Measurements from ENCODE around the gene TRABD2B.

The TRABD2B gene

GRCh38 chr1:47968556-47968888 is 28.7 kb downstream of the TRABD2B start:
- Histone ChIP-seq H3K9ac (ENCODE audit: low read length) (no peak overlapping the region), H2BK12ac (ENCODE audit: low read length in 2 of 2) (no peak overlapping the region), H3K27ac (ENCODE audit: low read length, poor library complexity, severe bottlenecking) (no peak overlapping the region), H4K91ac (ENCODE audit: low read length) (no peak overlapping the region), H2BK120ac (ENCODE audit: low read depth, low read length) (no peak overlapping the region), H2BK15ac (ENCODE audit: low read depth, poor library complexity, severe bottlenecking) (no peak overlapping the region), H2AFZ (ENCODE audit: low read depth, low read length) (no peak overlapping the region), H4K8ac (ENCODE audit: low read length) (no peak overlapping the region), H3K23ac (ENCODE audit: low read length in 2 of 2) (no peak overlapping the region), H3K4me2 (ENCODE audit: low read length, poor library complexity, severe bottlenecking) (no peak overlapping the region), H3K18ac (ENCODE audit: low read depth in 1 of 2, low read length in 2 of 2) (no peak overlapping the region), H3K9me3 (ENCODE audit: control insufficient read depth, low read length) (no peaks in the 10 kb centered on the region), H3K14ac (ENCODE audit: low read length in 2 of 2) (no peak overlapping the region), H3K36me3 (ENCODE audit: control insufficient read depth in 1 of 2, insufficient read depth in 2 of 2, low read depth in 1 of 2, low read length in 2 of 2) (no peaks in the 10 kb centered on the region), H3K27me3 (ENCODE audit: control insufficient read depth in 1 of 2, insufficient read depth in 1 of 2, low read length in 2 of 2) (peaks cover 0 to 2% of the 10 kb centered on the region in 2 experiments), H3K4ac (ENCODE audit: low read depth in 1 of 2, low read length in 2 of 2) (no peak overlapping the region), H2AK5ac (ENCODE audit: low read length, severe bottlenecking) (no peak overlapping the region), H3K79me1 (replicated peaks; ENCODE audit: low read length, poor library complexity, severe bottlenecking) (no peaks in the 10 kb centered on the region), H2BK5ac (ENCODE audit: low read depth, low read length, poor library complexity, severe bottlenecking) (no peak overlapping the region), H3K4me3 (ENCODE audit: insufficient read depth in 1 of 2, low read depth in 1 of 2, low read length in 2 of 2) (no peak overlapping the region), H3K4me1 (ENCODE audit: control insufficient read depth, insufficient read depth, low read depth, low read length) (peaks cover 2% of the 10 kb centered on the region)
- DNase-seq, result no peak
- WGBS, result 83% methylated on average over 3 of the region's 3 CpGs

- H3K4me1 ChIP-seq (ENCODE audit: control insufficient read depth, insufficient read depth, low read depth, low read length), result peaks cover 2% of the 10 kb centered on the region
- WGBS, result 69% methylated on average over 7 of the region's 7 CpGs
These were observed 29.2 kb downstream of the TRABD2B start for GRCh38 chr1:47967864-47968555.

GRCh38 chr1:47965816-47966215 is 31.4 kb downstream of the TRABD2B start:
- no peak overlapping the region for H3K23ac ChIP-seq (ENCODE audit: low read length in 2 of 2)
- no peak overlapping the region for H3K18ac ChIP-seq (ENCODE audit: low read depth in 1 of 2, low read length in 2 of 2)
- peaks cover 2% of the 10 kb centered on the region for H3K4me1 ChIP-seq (ENCODE audit: control insufficient read depth, insufficient read depth, low read depth, low read length)
- H2AK5ac ChIP-seq (ENCODE audit: low read length, severe bottlenecking), result no peak overlapping the region
- H2BK5ac ChIP-seq (ENCODE audit: low read depth, low read length, poor library complexity, severe bottlenecking), result no peak overlapping the region
- no peak overlapping the region for H3K4me2 ChIP-seq (ENCODE audit: low read length, poor library complexity, severe bottlenecking)
- no peaks in the 10 kb centered on the region for H3K79me1 ChIP-seq (replicated peaks; ENCODE audit: low read length, poor library complexity, severe bottlenecking)
- H3K9me3 ChIP-seq (ENCODE audit: control insufficient read depth, low read length), result no peaks in the 10 kb centered on the region
- H4K8ac ChIP-seq (ENCODE audit: low read length), result no peak overlapping the region
- WGBS, result 10% methylated on average over 3 of the region's 4 CpGs
- H2BK120ac ChIP-seq (ENCODE audit: low read depth, low read length), result no peak overlapping the region
- H3K4ac ChIP-seq (ENCODE audit: low read depth in 1 of 2, low read length in 2 of 2), result no peak overlapping the region
- no peak for DNase-seq
- no peaks in the 10 kb centered on the region for H3K36me3 ChIP-seq (ENCODE audit: control insufficient read depth in 1 of 2, insufficient read depth in 2 of 2, low read depth in 1 of 2, low read length in 2 of 2)
- H3K9ac ChIP-seq (ENCODE audit: low read length), result no peak overlapping the region
- peaks cover 0 to 2% of the 10 kb centered on the region in 2 experiments for H3K27me3 ChIP-seq (ENCODE audit: control insufficient read depth in 1 of 2, insufficient read depth in 1 of 2, low read length in 2 of 2)
- no peak overlapping the region for H3K27ac ChIP-seq (ENCODE audit: low read length, poor library complexity, severe bottlenecking)
- H4K91ac ChIP-seq (ENCODE audit: low read length), result no peak overlapping the region
- H3K14ac ChIP-seq (ENCODE audit: low read length in 2 of 2), result no peak overlapping the region
- H2BK15ac ChIP-seq (ENCODE audit: low read depth, poor library complexity, severe bottlenecking), result no peak overlapping the region
- H2AFZ ChIP-seq (ENCODE audit: low read depth, low read length), result no peak overlapping the region
- no peak overlapping the region for H3K4me3 ChIP-seq (ENCODE audit: insufficient read depth in 1 of 2, low read depth in 1 of 2, low read length in 2 of 2)
- no peak overlapping the region for H2BK12ac ChIP-seq (ENCODE audit: low read length in 2 of 2)

More at GRCh38 chr1:47967864-47968555, 29.2 kb downstream of the TRABD2B start:
- Histone ChIP-seq H3K4me3 (ENCODE audit: insufficient read depth in 1 of 2, low read depth in 1 of 2, low read length in 2 of 2) (no peak overlapping the region), H3K9me3 (ENCODE audit: control insufficient read depth, low read length) (no peaks in the 10 kb centered on the region), H3K9ac (ENCODE audit: low read length) (no peak overlapping the region), H2BK5ac (ENCODE audit: low read depth, low read length, poor library complexity, severe bottlenecking) (no peak overlapping the region), H2BK120ac (ENCODE audit: low read depth, low read length) (no peak overlapping the region), H2BK12ac (ENCODE audit: low read length in 2 of 2) (no peak overlapping the region), H3K27ac (ENCODE audit: low read length, poor library complexity, severe bottlenecking) (no peak overlapping the region), H4K8ac (ENCODE audit: low read length) (no peak overlapping the region), H4K91ac (ENCODE audit: low read length) (no peak overlapping the region), H3K27me3 (ENCODE audit: control insufficient read depth in 1 of 2, insufficient read depth in 1 of 2, low read length in 2 of 2) (peaks cover 0 to 2% of the 10 kb centered on the region in 2 experiments), H3K23ac (ENCODE audit: low read length in 2 of 2) (no peak overlapping the region), H3K18ac (ENCODE audit: low read depth in 1 of 2, low read length in 2 of 2) (no peak overlapping the region), H3K14ac (ENCODE audit: low read length in 2 of 2) (no peak overlapping the region), H2AK5ac (ENCODE audit: low read length, severe bottlenecking) (no peak overlapping the region), H2BK15ac (ENCODE audit: low read depth, poor library complexity, severe bottlenecking) (no peak overlapping the region), H3K36me3 (ENCODE audit: control insufficient read depth in 1 of 2, insufficient read depth in 2 of 2, low read depth in 1 of 2, low read length in 2 of 2) (no peaks in the 10 kb centered on the region), H3K4me2 (ENCODE audit: low read length, poor library complexity, severe bottlenecking) (no peak overlapping the region), H3K79me1 (replicated peaks; ENCODE audit: low read length, poor library complexity, severe bottlenecking) (no peaks in the 10 kb centered on the region), H3K4ac (ENCODE audit: low read depth in 1 of 2, low read length in 2 of 2) (no peak overlapping the region), H2AFZ (ENCODE audit: low read depth, low read length) (no peak overlapping the region)
- DNase-seq, result no peak

- no peak overlapping the region for H3K18ac ChIP-seq (ENCODE audit: low read depth in 1 of 2, low read length in 2 of 2)
- no peaks in the 10 kb centered on the region for H3K9me3 ChIP-seq (ENCODE audit: control insufficient read depth, low read length)
- no peak for DNase-seq
- no peak overlapping the region for H3K14ac ChIP-seq (ENCODE audit: low read length in 2 of 2)
- H3K79me1 ChIP-seq (replicated peaks; ENCODE audit: low read length, poor library complexity, severe bottlenecking), result no peaks in the 10 kb centered on the region
- no peak overlapping the region for H2BK120ac ChIP-seq (ENCODE audit: low read depth, low read length)
- H3K4me2 ChIP-seq (ENCODE audit: low read length, poor library complexity, severe bottlenecking), result no peak overlapping the region
- no peak overlapping the region for H3K9ac ChIP-seq (ENCODE audit: low read length)
- H2AK5ac ChIP-seq (ENCODE audit: low read length, severe bottlenecking), result no peak overlapping the region
- H4K8ac ChIP-seq (ENCODE audit: low read length), result no peak overlapping the region
- H2BK15ac ChIP-seq (ENCODE audit: low read depth, poor library complexity, severe bottlenecking), result no peak overlapping the region
- H3K4me1 ChIP-seq (ENCODE audit: control insufficient read depth, insufficient read depth, low read depth, low read length), result no peaks in the 10 kb centered on the region
- H2AFZ ChIP-seq (ENCODE audit: low read depth, low read length), result no peak overlapping the region
- H3K4ac ChIP-seq (ENCODE audit: low read depth in 1 of 2, low read length in 2 of 2), result no peak overlapping the region
- peaks cover 0 to 2% of the 10 kb centered on the region in 2 experiments for H3K27me3 ChIP-seq (ENCODE audit: control insufficient read depth in 1 of 2, insufficient read depth in 1 of 2, low read length in 2 of 2)
- H4K91ac ChIP-seq (ENCODE audit: low read length), result no peak overlapping the region
- no peaks in the 10 kb centered on the region for H3K36me3 ChIP-seq (ENCODE audit: control insufficient read depth in 1 of 2, insufficient read depth in 2 of 2, low read depth in 1 of 2, low read length in 2 of 2)
- no peak overlapping the region for H2BK12ac ChIP-seq (ENCODE audit: low read length in 2 of 2)
- H3K4me3 ChIP-seq (ENCODE audit: insufficient read depth in 1 of 2, low read depth in 1 of 2, low read length in 2 of 2), result no peak overlapping the region
- H3K23ac ChIP-seq (ENCODE audit: low read length in 2 of 2), result no peak overlapping the region
- 91% methylated on average over 4 of the region's 5 CpGs for WGBS
- H3K27ac ChIP-seq (ENCODE audit: low read length, poor library complexity, severe bottlenecking), result no peak overlapping the region
- H2BK5ac ChIP-seq (ENCODE audit: low read depth, low read length, poor library complexity, severe bottlenecking), result no peak overlapping the region
These were observed 32.5 kb downstream of the TRABD2B start for GRCh38 chr1:47964636-47965035.
